ENCODE data around the gene ARFGEF2.
"Not testable (repeated sequence)": the region's sequence is repeated elsewhere in the genome, so short reads cannot be mapped to it uniquely, and the experiment has no call there.

ARFGEF2 gene

GRCh38 chr20:48951041-48951440 lies 29.5 kb downstream of the ARFGEF2 start:
- no peak for DNase-seq

- no peak for DNase-seq
Observed at GRCh38 chr20:48951646-48952045, 30.1 kb downstream of the ARFGEF2 start.

GRCh38 chr20:48952656-48953055 lies 31.1 kb downstream of the ARFGEF2 start:
- DNase-seq, result no peak

GRCh38 chr20:48953653-48954052 lies 32.1 kb downstream of the ARFGEF2 start:
- DNase-seq, result no peak

- no peak for DNase-seq
Observed at GRCh38 chr20:48956052-48956451, 34.5 kb downstream of the ARFGEF2 start.

- DNase-seq, result no peak
Observed at GRCh38 chr20:48957053-48957481, 35.6 kb downstream of the ARFGEF2 start.

- no peak for DNase-seq
Observed at GRCh38 chr20:48957533-48957932, 36.0 kb downstream of the ARFGEF2 start.

- DNase-seq, result no peak
Observed at GRCh38 chr20:48958743-48959142, 37.2 kb downstream of the ARFGEF2 start.

GRCh38 chr20:48959899-48960550 lies 38.5 kb downstream of the ARFGEF2 start:
- no peak for DNase-seq

- DNase-seq, result no peak
Observed at GRCh38 chr20:48962421-48962820, 40.9 kb downstream of the ARFGEF2 start.

GRCh38 chr20:48962976-48963771 lies 41.7 kb downstream of the ARFGEF2 start:
- peak in 6 of 58 donors; percentile 3 to 7 (median 3) for DNase-seq

GRCh38 chr20:48965189-48965910 lies 43.8 kb downstream of the ARFGEF2 start:
- DNase-seq, result no peak

GRCh38 chr20:48970681-48971365 lies 49.3 kb downstream of the ARFGEF2 start:
- peak in 1 of 58 donors; percentile 8 for DNase-seq

- no peak for DNase-seq
Observed at GRCh38 chr20:48971956-48972355, 50.4 kb downstream of the ARFGEF2 start.

GRCh38 chr20:48972816-48973215 lies 51.3 kb downstream of the ARFGEF2 start:
- no peak for DNase-seq

GRCh38 chr20:48975955-48976354 lies 54.4 kb downstream of the ARFGEF2 start:
- no peak for DNase-seq

- not testable (repeated sequence) for DNase-seq
Observed at GRCh38 chr20:48979980-48980379, 58.5 kb downstream of the ARFGEF2 start.

- no peak for DNase-seq
Observed at GRCh38 chr20:48983423-48984400, 62.2 kb downstream of the ARFGEF2 start.

GRCh38 chr20:48984575-48985219 lies 63.2 kb downstream of the ARFGEF2 start:
- peak in 5 of 58 donors; percentile 3 to 52 (median 8) for DNase-seq

GRCh38 chr20:48986899-48987298 lies 65.4 kb downstream of the ARFGEF2 start:
- DNase-seq, result peak in 3 of 58 donors; percentile 6 to 12 (median 6)

Measured in anterior cingulate cortex (tissue), 58 donors.